Activated naive CD8-positive, alpha-beta T cell treated with anti-CD3 and anti-CD28 coated beads for 36 hours (primary cell): ENCODE measurements around the gene PSMF1. TPM values are rescaled to one million over a fixed set of nuclear protein-coding genes. Genes with fewer than 3 reads are reported as not detected.
A peak's percentile ranks its signal among the peaks of the same experiment; 100 is the strongest.

ENCODE experiments used
- DNase-seq: peaks from one replicate; pipeline ENCODE4 v3.0.0; 2021
- H3K27ac Mint-ChIP-seq: one replicate; pipeline ENCODE4 v1.8.0; 2022; ENCODE audit warnings: mild to moderate bottlenecking, moderate library complexity, mixed read lengths
- H3K27me3 Mint-ChIP-seq: one replicate; pipeline ENCODE4 v1.8.0; 2022; ENCODE audit warnings: mild to moderate bottlenecking, mixed read lengths
- H3K36me3 Mint-ChIP-seq: one replicate; pipeline ENCODE4 v1.8.0; 2021; ENCODE audit warnings: mild to moderate bottlenecking, mixed read lengths
- H3K4me1 Mint-ChIP-seq: one replicate; pipeline ENCODE4 v1.8.0; 2021; ENCODE audit warnings: mixed read lengths
- H3K4me3 Mint-ChIP-seq: one replicate; pipeline ENCODE4 v1.8.0; 2022; ENCODE audit warnings: mild to moderate bottlenecking, moderate library complexity, mixed read lengths
- H3K9me3 Mint-ChIP-seq: one replicate; pipeline ENCODE4 v1.8.0; 2022; ENCODE audit warnings: mixed read lengths
- total RNA-seq, 2 experiments: library from RNA; stranded (reverse); gene quantifications; one replicate each; pipeline ENCODE4 v1.2.3, GENCODE V29; 2021

The PSMF1 gene
- total RNA-seq, 2 experiments from 2014 or later, result 180 to 192 TPM

DNA sequence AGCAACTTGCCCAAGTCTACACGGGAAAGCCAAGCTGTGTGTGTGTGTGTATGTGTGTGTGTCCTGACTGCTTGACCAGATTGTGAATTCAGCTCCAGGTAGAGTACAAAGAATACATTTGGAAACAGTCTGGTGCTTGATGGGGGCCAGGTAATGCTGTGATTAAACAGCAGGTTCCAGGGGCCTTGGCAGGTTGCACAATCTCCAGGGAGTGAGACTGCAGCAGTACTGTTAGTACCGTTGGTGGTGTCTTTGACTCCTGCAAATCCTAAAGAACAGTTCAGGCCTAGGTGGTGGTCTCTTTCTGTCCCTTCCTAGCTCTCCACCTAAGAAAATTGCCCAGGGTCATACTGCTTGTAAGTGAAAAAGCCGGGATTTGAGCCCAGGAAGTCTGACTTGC lies 11.2 kb upstream of the PSMF1 start:
- no peak for DNase-seq
- peaks cover 8% of the 10 kb centered on the region for H3K9me3 Mint-ChIP-seq
- H3K27ac Mint-ChIP-seq, result no peak overlapping the region
- H3K36me3 Mint-ChIP-seq, result peaks cover 4% of the 10 kb centered on the region
- peaks cover 4% of the 10 kb centered on the region for H3K4me1 Mint-ChIP-seq
- peaks cover 3% of the 10 kb centered on the region for H3K27me3 Mint-ChIP-seq
- H3K4me3 Mint-ChIP-seq, result no peak overlapping the region

DNA sequence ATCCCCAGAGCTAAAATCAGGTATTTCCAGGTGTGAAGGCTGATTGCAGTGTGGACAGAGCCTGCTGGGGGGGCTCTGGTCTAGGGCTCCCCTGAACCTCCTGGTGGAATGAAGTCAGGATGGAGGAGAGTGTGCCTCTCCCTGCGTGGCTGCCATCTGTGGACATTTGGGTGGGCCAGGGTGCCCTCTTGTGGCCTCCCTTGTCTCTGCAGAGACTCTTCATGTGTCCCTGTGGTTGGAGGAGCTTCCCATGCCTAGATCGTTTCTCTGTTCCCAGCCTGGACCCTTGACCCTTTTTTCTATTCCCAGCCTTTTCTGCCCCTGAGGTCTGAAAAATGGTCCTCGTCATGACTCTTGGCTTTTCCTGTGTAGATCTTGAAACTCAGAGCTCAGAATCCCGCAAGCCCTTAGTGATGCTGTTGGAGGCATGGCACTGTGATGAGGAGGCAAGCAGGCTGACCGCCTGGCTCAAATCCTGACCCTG lies 9.9 kb upstream of the PSMF1 start:
- no peak overlapping the region for H3K4me3 Mint-ChIP-seq
- DNase-seq, result peak; percentile 45
- H3K27me3 Mint-ChIP-seq, result no peaks in the 10 kb centered on the region
- peaks cover 4% of the 10 kb centered on the region for H3K4me1 Mint-ChIP-seq
- no peaks in the 10 kb centered on the region for H3K9me3 Mint-ChIP-seq
- H3K27ac Mint-ChIP-seq, result no peak overlapping the region
- no peaks in the 10 kb centered on the region for H3K36me3 Mint-ChIP-seq

GRCh38 chr20:1112908-1113307 lies 5.5 kb upstream of the PSMF1 start:
- Mint-ChIP-seq H3K4me3 (no peak overlapping the region), H3K27ac (no peak overlapping the region)

DNA sequence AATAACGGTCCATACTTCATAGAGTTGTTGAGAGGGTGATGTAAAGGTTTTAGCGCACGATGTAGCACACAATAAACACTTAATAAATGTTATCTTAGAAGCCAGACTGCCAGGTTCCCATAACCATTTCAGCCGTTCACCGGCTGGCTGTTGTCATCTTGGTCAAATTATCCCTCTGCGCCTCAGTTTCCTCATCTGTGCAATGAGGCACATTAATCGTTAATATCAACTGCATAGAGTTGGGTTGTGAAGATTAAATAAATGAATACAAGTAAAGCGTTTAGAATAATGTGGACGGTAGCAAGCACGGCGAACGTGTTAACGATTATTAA lies 432 bp upstream of the PSMF1 start:
- H3K9me3 Mint-ChIP-seq, result no peaks in the 10 kb centered on the region
- H3K4me1 Mint-ChIP-seq, result peaks cover 43% of the 10 kb centered on the region
- H3K27me3 Mint-ChIP-seq, result no peaks in the 10 kb centered on the region
- H3K27ac Mint-ChIP-seq, result peak overlapping the region; percentile 87
- H3K36me3 Mint-ChIP-seq, result peaks cover 26% of the 10 kb centered on the region
- no peak for DNase-seq
- H3K4me3 Mint-ChIP-seq, result peak overlapping the region; percentile 81

More at GRCh38 chr20:1112908-1113307, 5.5 kb upstream of the PSMF1 start:
- Mint-ChIP-seq H3K4me1 (peaks cover 16% of the 10 kb centered on the region), H3K27me3 (no peaks in the 10 kb centered on the region), H3K36me3 (peaks cover 6% of the 10 kb centered on the region), H3K9me3 (no peaks in the 10 kb centered on the region)
- DNase-seq, result no peak

DNA sequence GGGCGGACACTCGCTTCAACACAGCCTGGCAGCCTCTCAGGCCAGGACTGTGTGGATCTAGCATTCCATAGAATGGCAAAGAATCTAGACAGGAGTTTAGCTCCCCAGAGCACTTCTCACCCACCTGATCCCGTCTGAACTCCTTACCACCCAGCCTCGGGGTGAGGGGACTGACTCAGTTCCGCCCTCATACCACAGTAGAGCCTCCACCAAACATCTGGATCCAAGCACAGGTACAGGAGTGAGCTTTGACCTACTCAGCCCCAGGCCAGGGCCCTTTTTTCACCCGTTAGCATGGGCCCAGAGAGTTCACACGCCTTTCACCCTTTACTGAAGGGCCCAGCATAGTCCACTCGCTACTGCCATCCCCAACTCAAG lies 715 bp downstream of the PSMF1 start:
- Mint-ChIP-seq H3K9me3 (no peaks in the 10 kb centered on the region), H3K27me3 (no peaks in the 10 kb centered on the region), H3K4me3 (peak overlapping the region; percentile 81), H3K27ac (peak overlapping the region; percentile 87), H3K4me1 (peaks cover 50% of the 10 kb centered on the region), H3K36me3 (peaks cover 26% of the 10 kb centered on the region)
- no peak for DNase-seq

- Mint-ChIP-seq H3K27me3 (no peaks in the 10 kb centered on the region), H3K4me3 (peak overlapping the region; percentile 81), H3K36me3 (peaks cover 26% of the 10 kb centered on the region), H3K4me1 (peaks cover 49% of the 10 kb centered on the region), H3K27ac (peak overlapping the region; percentile 87), H3K9me3 (no peaks in the 10 kb centered on the region)
- no peak for DNase-seq
These were observed 1.1 kb downstream of the PSMF1 start for GRCh38 chr20:1119524-1119923.

- H3K27me3 Mint-ChIP-seq, result no peaks in the 10 kb centered on the region
- H3K4me1 Mint-ChIP-seq, result peaks cover 49% of the 10 kb centered on the region
- H3K27ac Mint-ChIP-seq, result no peak overlapping the region
- H3K9me3 Mint-ChIP-seq, result no peaks in the 10 kb centered on the region
- DNase-seq, result no peak
- peak overlapping the region; percentile 33 for H3K4me3 Mint-ChIP-seq
- peaks cover 32% of the 10 kb centered on the region for H3K36me3 Mint-ChIP-seq
These were observed 3.0 kb downstream of the PSMF1 start for GRCh38 chr20:1121429-1121828.

DNA sequence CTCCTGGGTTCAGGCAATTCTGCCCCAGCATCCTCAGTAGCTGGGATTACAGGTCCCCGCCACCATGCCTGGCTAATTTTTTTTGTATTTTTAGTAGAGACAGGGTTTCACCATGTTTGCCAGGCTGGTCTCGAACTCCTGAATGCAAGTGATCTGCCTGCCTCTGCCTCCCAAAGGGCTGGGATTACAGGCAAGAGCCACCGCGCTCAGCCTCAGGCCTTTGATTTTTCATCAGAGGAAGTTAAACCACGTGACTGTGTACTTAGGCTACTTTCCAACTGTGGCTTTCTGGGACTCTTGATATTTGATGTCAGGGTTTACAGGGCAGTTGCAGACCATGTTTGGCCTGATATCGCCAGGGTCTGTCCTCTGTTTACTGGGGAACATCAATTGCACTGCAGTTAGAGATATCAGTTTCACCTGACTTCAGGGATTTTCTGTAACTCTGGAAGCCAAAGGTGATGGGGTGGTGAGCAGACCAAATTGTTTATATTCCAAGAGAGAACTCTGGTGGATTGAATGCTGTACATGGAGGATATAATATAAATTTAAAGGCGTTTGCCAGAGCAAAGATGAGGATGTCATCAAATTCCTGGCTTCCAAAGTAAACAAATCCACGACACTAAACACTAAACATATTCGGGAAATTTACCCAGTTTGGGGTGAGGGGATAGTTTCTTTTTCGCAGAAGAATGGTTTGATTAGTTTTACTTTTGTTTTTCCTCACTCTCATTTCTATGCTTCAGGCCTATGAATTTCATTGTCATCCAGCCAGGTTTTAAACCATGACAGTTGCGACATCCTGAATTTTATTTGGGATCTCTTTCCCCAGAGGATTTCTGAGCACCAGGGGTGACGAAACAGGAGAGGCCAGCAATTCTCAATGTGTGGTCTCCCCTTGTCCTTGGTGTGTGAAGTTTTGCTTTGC lies 4.2 kb downstream of the PSMF1 start:
- Mint-ChIP-seq H3K4me1 (peaks cover 44% of the 10 kb centered on the region), H3K9me3 (no peaks in the 10 kb centered on the region), H3K4me3 (peak overlapping the region; percentile 49), H3K27ac (peak overlapping the region; percentile 49), H3K36me3 (peaks cover 32% of the 10 kb centered on the region), H3K27me3 (no peaks in the 10 kb centered on the region)
- peak; percentile 6 for DNase-seq

- Mint-ChIP-seq H3K27me3 (no peaks in the 10 kb centered on the region), H3K4me1 (peaks cover 42% of the 10 kb centered on the region), H3K27ac (peak overlapping the region; percentile 11), H3K36me3 (peaks cover 36% of the 10 kb centered on the region), H3K4me3 (no peak overlapping the region), H3K9me3 (no peaks in the 10 kb centered on the region)
- no peak for DNase-seq
These were observed 5.3 kb downstream of the PSMF1 start for GRCh38 chr20:1123666-1124065.

DNA sequence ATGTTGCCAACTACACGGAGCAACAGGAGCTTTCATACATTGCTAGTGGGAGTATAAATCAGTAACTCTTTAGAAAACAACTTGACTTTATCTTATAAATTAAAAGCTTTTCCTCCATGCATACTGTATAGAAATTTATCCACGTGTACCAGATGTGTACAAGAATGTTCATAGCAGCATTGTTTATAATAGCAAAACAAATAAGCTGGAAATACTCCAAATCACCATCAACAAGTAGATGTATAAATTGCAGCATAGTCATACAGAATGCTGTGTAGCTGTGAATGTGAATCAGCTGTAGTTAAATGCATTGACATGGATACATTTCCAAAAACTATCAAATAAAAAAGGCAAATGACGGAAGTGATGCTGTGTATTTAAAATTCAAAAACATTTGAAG lies 6.0 kb downstream of the PSMF1 start:
- Mint-ChIP-seq H3K4me1 (peaks cover 42% of the 10 kb centered on the region), H3K27me3 (no peaks in the 10 kb centered on the region), H3K9me3 (no peaks in the 10 kb centered on the region), H3K36me3 (peaks cover 42% of the 10 kb centered on the region), H3K4me3 (no peak overlapping the region), H3K27ac (no peak overlapping the region)
- DNase-seq, result no peak

DNA sequence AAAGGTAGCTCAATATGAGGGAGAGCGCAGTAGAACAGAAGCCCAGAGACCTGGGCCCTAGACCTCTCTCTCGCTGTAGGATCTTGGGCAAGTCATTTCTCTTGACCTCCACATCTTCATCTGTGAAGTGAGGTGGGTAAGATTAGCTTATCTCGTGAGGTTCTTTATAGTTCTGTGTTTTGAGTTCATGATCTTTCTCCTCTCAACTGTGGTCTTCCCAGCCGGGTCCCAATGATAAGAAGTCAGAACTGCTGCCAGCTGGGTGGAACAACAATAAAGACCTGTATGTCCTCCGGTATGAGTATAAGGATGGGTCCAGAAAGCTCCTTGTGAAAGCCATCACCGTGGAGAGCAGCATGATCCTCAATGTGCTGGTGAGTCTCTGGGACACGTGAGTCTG lies 6.9 kb downstream of the PSMF1 start:
- H3K9me3 Mint-ChIP-seq, result no peaks in the 10 kb centered on the region
- no peak overlapping the region for H3K4me3 Mint-ChIP-seq
- no peaks in the 10 kb centered on the region for H3K27me3 Mint-ChIP-seq
- peaks cover 41% of the 10 kb centered on the region for H3K36me3 Mint-ChIP-seq
- H3K4me1 Mint-ChIP-seq, result peaks cover 35% of the 10 kb centered on the region
- no peak for DNase-seq
- H3K27ac Mint-ChIP-seq, result no peak overlapping the region

GRCh38 chr20:1127840-1128239 lies 9.4 kb downstream of the PSMF1 start:
- no peaks in the 10 kb centered on the region for H3K27me3 Mint-ChIP-seq
- peaks cover 51% of the 10 kb centered on the region for H3K36me3 Mint-ChIP-seq
- H3K4me3 Mint-ChIP-seq, result no peak overlapping the region
- peaks cover 23% of the 10 kb centered on the region for H3K4me1 Mint-ChIP-seq
- no peak overlapping the region for H3K27ac Mint-ChIP-seq
- no peaks in the 10 kb centered on the region for H3K9me3 Mint-ChIP-seq
- DNase-seq, result no peak

GRCh38 chr20:1130058-1130694 lies 11.8 kb downstream of the PSMF1 start:
- Mint-ChIP-seq H3K27ac (no peak overlapping the region), H3K4me1 (peaks cover 19% of the 10 kb centered on the region)

DNA sequence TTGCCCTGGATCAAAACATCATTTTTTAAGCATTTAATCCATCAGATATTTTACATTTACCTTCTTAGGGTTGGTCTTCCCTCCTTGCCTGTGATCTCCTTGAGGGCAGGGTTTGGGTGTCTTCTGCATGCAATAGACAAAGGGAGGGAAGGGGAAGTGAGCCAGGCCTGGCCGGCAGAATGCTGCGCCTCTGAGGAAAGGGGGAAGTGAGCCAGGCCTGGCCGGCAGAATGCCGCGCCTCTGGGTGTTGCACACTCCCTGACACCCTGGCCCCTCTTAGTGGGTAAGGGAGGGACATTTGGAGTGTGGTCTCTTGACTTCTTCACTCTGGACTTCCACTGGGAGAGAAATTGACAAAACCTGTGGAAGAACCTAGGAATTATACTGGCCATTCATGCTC lies 12.4 kb downstream of the PSMF1 start:
- H3K27me3 Mint-ChIP-seq, result no peaks in the 10 kb centered on the region
- H3K4me1 Mint-ChIP-seq, result peaks cover 22% of the 10 kb centered on the region
- peaks cover 64% of the 10 kb centered on the region for H3K36me3 Mint-ChIP-seq
- DNase-seq, result no peak
- H3K27ac Mint-ChIP-seq, result no peak overlapping the region
- no peak overlapping the region for H3K4me3 Mint-ChIP-seq
- no peaks in the 10 kb centered on the region for H3K9me3 Mint-ChIP-seq

More at GRCh38 chr20:1130058-1130694, 11.8 kb downstream of the PSMF1 start:
- Mint-ChIP-seq H3K27me3 (no peaks in the 10 kb centered on the region), H3K36me3 (peaks cover 61% of the 10 kb centered on the region), H3K9me3 (no peaks in the 10 kb centered on the region), H3K4me3 (no peak overlapping the region)
- DNase-seq, result no peak

- peaks cover 63% of the 10 kb centered on the region for H3K36me3 Mint-ChIP-seq
These were observed 13.0 kb downstream of the PSMF1 start for GRCh38 chr20:1131354-1131753.

More at GRCh38 chr20:1131354-1131753, 13.0 kb downstream of the PSMF1 start:
- H3K9me3 Mint-ChIP-seq, result no peaks in the 10 kb centered on the region
- no peak overlapping the region for H3K27ac Mint-ChIP-seq
- no peak for DNase-seq
- H3K4me1 Mint-ChIP-seq, result peaks cover 22% of the 10 kb centered on the region
- H3K4me3 Mint-ChIP-seq, result no peak overlapping the region
- no peaks in the 10 kb centered on the region for H3K27me3 Mint-ChIP-seq
